GM23248 (cell line): ENCODE measurements around the gene TTC9C.

ENCODE experiments used
- EZH2 ChIP-seq: fragments of 200-600 bp; sonication (generic); IDR thresholded peaks from 2 replicates; pipeline ENCODE4 v1.6.1; 2018; ENCODE audit warnings: antibody characterized with exemption, mild to moderate bottlenecking; ENCODE audit not compliant: insufficient read depth, poor library complexity, severe bottlenecking
- EZH2phosphoT487 ChIP-seq: fragments of 200-600 bp; sonication (generic); IDR thresholded peaks from 2 replicates; pipeline ENCODE4 v1.6.1; 2018; ENCODE audit warnings: antibody characterized with exemption, moderate library complexity, mild to moderate bottlenecking, low read depth; ENCODE audit not compliant: insufficient read depth

DNA sequence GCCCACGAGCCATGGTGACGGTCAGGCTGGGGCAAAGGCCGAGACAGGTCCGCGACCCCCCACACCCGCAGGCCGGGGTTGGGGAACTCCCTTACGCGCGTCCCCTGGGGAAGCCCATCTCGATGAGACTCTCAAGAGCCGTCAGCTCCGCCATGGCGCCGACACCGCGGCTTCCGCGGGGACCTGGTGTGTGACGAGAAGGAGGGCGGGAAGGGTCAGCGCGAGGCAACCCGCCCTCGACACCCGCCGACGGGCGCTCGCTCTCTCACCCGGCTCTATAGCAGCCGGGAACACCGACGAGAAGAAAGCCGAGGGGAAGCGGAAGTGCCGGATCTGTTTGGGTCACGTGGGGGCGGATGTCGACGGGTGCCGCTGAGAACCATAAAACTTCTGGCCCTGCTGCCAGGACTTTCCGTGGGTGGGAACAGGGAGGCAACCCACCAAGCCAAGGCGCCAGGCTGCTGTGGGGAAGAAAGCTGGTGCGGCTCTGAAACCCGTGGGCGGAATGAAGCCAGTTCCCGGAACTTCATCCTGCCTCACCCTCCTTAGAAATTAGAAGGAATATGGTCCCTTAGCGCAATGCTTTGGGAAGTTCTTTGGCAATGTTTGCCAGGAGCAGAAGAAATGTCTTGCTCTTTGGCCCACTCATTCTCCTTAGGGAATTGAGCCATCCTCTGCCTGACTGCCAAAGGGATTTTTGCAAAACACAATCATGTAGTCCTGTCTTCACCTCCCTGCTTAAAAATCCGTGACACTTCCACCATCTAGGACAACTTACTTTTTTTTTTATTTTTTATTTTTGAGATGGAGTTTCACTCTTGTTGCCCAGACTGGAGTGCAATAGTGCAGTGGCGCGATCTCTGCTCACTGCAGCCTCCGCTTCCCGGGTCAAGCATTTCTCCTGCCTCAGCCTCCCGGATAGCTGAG lies 49.3 kb upstream of the TTC9C start, which contains the start of gene UBXN1:
- TF ChIP-seq EZH2 (no peak), EZH2phosphoT487 (peak; percentile 80; the same call in 1 of the 2 replicates)
